Testis (tissue), 3 donors: Measurements from ENCODE around the gene CDS1. TPM values are rescaled to one million over a fixed set of nuclear protein-coding genes. Genes with fewer than 3 reads are reported as not detected.

Source experiments
- DNase-seq: peaks from one replicate; pipeline ENCODE4 v3.0.0-alpha.2; 2019
- H3K27ac ChIP-seq, 2 donors: fragments of 200-600 bp; sonication (generic); one replicate each; pipeline ENCODE4 v1.5.1; 2019
- H3K27me3 ChIP-seq: fragments of 200-600 bp; sonication (generic); one replicate; pipeline ENCODE4 v1.5.1; 2019
- H3K36me3 ChIP-seq: fragments of 200-600 bp; sonication (generic); one replicate; pipeline ENCODE4 v1.5.1; 2017; ENCODE audit warnings: low read depth; ENCODE audit errors: missing control alignments
- H3K4me1 ChIP-seq: fragments of 200-600 bp; sonication (generic); one replicate; pipeline ENCODE4 v1.5.1; 2019
- H3K4me3 ChIP-seq, 2 donors: fragments of 200-600 bp; sonication (generic); one replicate each; pipeline ENCODE4 v1.5.1; 2017 to 2019
- H3K9me3 ChIP-seq: fragments of 200-600 bp; sonication (generic); one replicate; pipeline ENCODE4 v1.5.1; 2017
- CTCF ChIP-seq, 3 experiments: fragments of 450-650 bp in 2 of 3; fragments of 200-600 bp in 1 of 3; sonication (generic) in 1 of 3; IDR thresholded peaks; one replicate each; pipeline ENCODE4 v1.5.1; 2016 to 2019; ENCODE audit warnings: antibody characterized with exemption in 3 of 3, mild to moderate bottlenecking in 2 of 3, moderate library complexity in 1 of 3
- POLR2A ChIP-seq: fragments of 450-650 bp; IDR thresholded peaks from one replicate; pipeline ENCODE4 v1.6.1; 2017; ENCODE audit warnings: antibody characterized with exemption, mild to moderate bottlenecking, moderate library complexity
- WGBS, 2 donors: methylation state at CpG; one replicate each; pipeline ENCODE4 v1.1.5; 2018; 5-methylcytosine and 5-hydroxymethylcytosine counted together
- intact Hi-C: fragments of 100-400 bp; cut with DNase I; formaldehyde crosslinking; loops from one replicate; pipeline ENCODE4 v1.15.1; 2023; ENCODE audit warnings: low total_unique reads
- polyA plus RNA-seq: library from polyadenylated mRNA; stranded (reverse); fragments of 350-450 nt; fragmentation: Illumina TruSeq; extraction: RNeasy Lipid Tissue Mini Kit (QIAGEN cat#74804); gene quantifications from one replicate; pipeline ENCODE4 v1.2.3, GENCODE V29; 2014; ENCODE audit warnings: low read depth, low replicate concordance; ENCODE audit not compliant: insufficient read depth
- small RNA-seq, 2 donors: library from RNA; depleted of rRNA; stranded (forward); fragments of <200 nt; gene quantifications; one replicate each; pipeline ENCODE3, GENCODE V24; 2016
- total RNA-seq, 2 donors: library from RNA; depleted of rRNA; stranded (reverse); fragments of >200 nt; gene quantifications; one replicate each; pipeline ENCODE4 v1.2.3, GENCODE V29; 2016

The CDS1 gene
- total and polyA plus RNA-seq, 3 donors from 2014 or later: 13.5 to 20.3 (median 15.2) TPM

DNA sequence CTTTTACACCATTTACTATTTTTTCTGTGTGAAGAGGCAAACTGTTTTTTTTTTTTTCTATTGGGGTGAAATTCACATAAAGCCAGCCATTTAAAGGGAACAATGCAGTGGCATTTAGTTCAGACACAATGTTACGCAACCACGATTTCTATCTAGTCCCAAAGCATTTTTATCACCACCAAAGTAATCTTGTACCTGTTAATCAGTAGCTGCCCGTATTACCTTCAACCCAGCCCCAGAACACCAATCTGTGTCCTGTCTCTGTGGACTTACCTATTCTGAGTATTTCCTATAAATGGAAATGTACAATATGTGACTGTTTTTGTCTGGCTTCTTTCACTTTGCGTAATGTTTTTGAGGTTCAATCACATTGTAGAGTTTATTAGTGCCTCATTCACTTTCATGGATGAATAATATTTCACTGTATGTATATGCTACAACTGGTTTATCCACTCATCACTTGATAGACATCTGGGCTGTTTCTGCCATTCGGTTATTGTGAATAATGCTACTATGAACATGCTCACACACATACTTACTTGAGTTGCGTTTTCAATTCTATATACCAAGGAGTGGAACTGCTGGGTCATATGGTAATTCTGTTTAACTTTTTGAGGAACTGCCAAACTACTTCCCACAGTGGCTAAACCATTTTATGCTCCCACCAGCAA is 116.2 kb downstream of the CDS1 start:
- H3K27me3 ChIP-seq: no peaks in the 10 kb centered on the region
- H3K9me3 ChIP-seq: no peaks in the 10 kb centered on the region
- H3K27ac ChIP-seq: no peak overlapping the region
- intact Hi-C loops: no loop called here
- no peak for DNase-seq
- TF ChIP-seq CTCF (IDR thresholded peaks at IDR 0.05) (no peak), POLR2A (no peak)
- no peaks in the 10 kb centered on the region for H3K36me3 ChIP-seq
- 81 to 87% methylated on average over 6 of the region's 6 CpGs for WGBS, 2 donors
- no peaks in the 10 kb centered on the region for H3K4me1 ChIP-seq
- no peak overlapping the region for H3K4me3 ChIP-seq

Small RNAs within 50 kb of the gene (small RNA-seq; reads per million reads assigned to genes)
- gene RN7SL552P (0 reads per million in 2 donors), gene RPL3P13 (0 reads per million in 2 donors)

Other genes with a start within 250 kb of the CDS1 start
- gene NKX6-1, start 83.8 kb upstream of the CDS1 start, total RNA-seq: 1 to 10 TPM in 1 of 2 donors, under 1 TPM in 1; 0.87 to 1.9 TPM
- gene NKX6-1, start 83.8 kb upstream of the CDS1 start, polyA plus RNA-seq: 1.3 TPM